Psoas muscle (tissue), 8 donors: ENCODE data around the gene ARHGAP8. TPM values are rescaled to one million over a fixed set of nuclear protein-coding genes. Genes with fewer than 3 reads are reported as not detected.

Experiments
- ATAC-seq, 4 donors: fragments of 200-7000 bp; cut with Tn5 transposase; one replicate each; pipeline ENCODE4 v1.9.1; 2020; ENCODE audit warnings: moderate library complexity in 3 of 4, mild to moderate bottlenecking in 2 of 4
- DNase-seq, 2 donors: peaks; one replicate each; pipeline ENCODE4 v3.0.0-alpha.2; 2020
- H3K27ac ChIP-seq: fragments of 200-600 bp; one replicate; pipeline ENCODE4 v1.8.0; 2022
- H3K27me3 ChIP-seq, 3 donors: fragments of 200-600 bp in 1 of 3; one replicate each; pipeline versions ENCODE4 v1.6.1 to v1.8.0; 2013 to 2022; ENCODE audit warnings: low read length in 2 of 3, mild to moderate bottlenecking in 2 of 3, moderate library complexity in 1 of 3; ENCODE audit not compliant: insufficient read depth in 3 of 3
- H3K36me3 ChIP-seq, 2 donors: fragments of 200-600 bp in 1 of 2; one replicate each; pipeline versions ENCODE4 v1.6.1 to v1.8.0; 2013 to 2022; ENCODE audit warnings: low read depth in 1 of 2, mild to moderate bottlenecking in 1 of 2, moderate library complexity in 1 of 2; ENCODE audit not compliant: insufficient read depth in 1 of 2
- H3K4me1 ChIP-seq: fragments of 200-600 bp; one replicate; pipeline ENCODE4 v1.8.0; 2022
- H3K4me3 ChIP-seq: fragments of 200-600 bp; one replicate; pipeline ENCODE4 v1.8.0; 2022; ENCODE audit warnings: mild to moderate bottlenecking
- H3K9me3 ChIP-seq: fragments of 200-600 bp; one replicate; pipeline ENCODE4 v1.8.0; 2022
- CTCF ChIP-seq: fragments of 200-600 bp; IDR thresholded peaks from one replicate; pipeline ENCODE4 v1.8.0; 2022; ENCODE audit warnings: antibody characterized with exemption
- WGBS, 3 donors: extraction: QIAGEN DNeasy Blood & Tissue Kit; methylation state at CpG; one replicate each; pipeline versions ENCODE4 v1.1.6 to v1.1.7; 2013; 5-methylcytosine and 5-hydroxymethylcytosine counted together
- intact Hi-C, 2 donors: fragments of 100-400 bp; cut with DNase I; formaldehyde crosslinking; loops; one replicate each; pipeline versions ENCODE4 v1.11.0 to v1.14.2; 2022
- polyA plus RNA-seq, 3 donors: library from polyadenylated mRNA; stranded (reverse); fragments of 200-250 nt; gene quantifications; one replicate each; pipeline ENCODE4 v1.2.3, GENCODE V29; 2013
- total RNA-seq, 4 donors: library from RNA; stranded (reverse); fragmentation: NEBNext Ultra II Directional in 2 of 4; extraction: Animal tissue kit (Norgen Biotek cat#: 25700) in 2 of 4; gene quantifications; one replicate each; pipeline versions ENCODE4 v1.2.1 to v1.2.4, GENCODE V29; 2021 to 2023
- donor health status: healthy with polysubstance abuse.
- donor health status: DM: no; HTN: no; CAD: no; lungs with moderate emphysema.
- donor health status: Bipolar disorder and iron deficiency.
- donor health status: healthy.
- donor health status: DM: yes; HTN: yes; CAD: no.
- donor health status: DM: no; HTN: no; CAD: no.
- donor health status: DM: no; HTN: no; CAD: no.
- donor health status: DM: yes; HTN: yes; CAD: no.

Gene ARHGAP8
- total and polyA plus RNA-seq, 7 donors = 0.14 TPM; not detected in 6

- intact Hi-C loops = no loop called here
- Histone ChIP-seq H3K4me3 (no peak overlapping the region), H3K4me1 (no peaks in the 10 kb centered on the region), H3K9me3 (peaks cover 8% of the 10 kb centered on the region), H3K36me3 (no peaks in the 10 kb centered on the region), H3K27ac (no peak overlapping the region), H3K27me3 (no peaks in the 10 kb centered on the region)
- ATAC-seq (no peak), DNase-seq (peak in 1 of 2 donors; percentile 3)
- WGBS, 3 donors = 85 to 94% (median 90%) methylated on average over 4 of the region's 4 CpGs
- TF ChIP-seq CTCF = no peak
Observed at GRCh38 chr22:44876921-44877320, 124.5 kb downstream of the ARHGAP8 start.

GRCh38 chr22:44878483-44879300 is 126.3 kb downstream of the ARHGAP8 start:
- DNase-seq = peak in 1 of 2 donors; percentile 15

GRCh38 chr22:44879301-44879680 is 126.9 kb downstream of the ARHGAP8 start:
- no peak for TF ChIP-seq CTCF
- H3K27ac ChIP-seq = no peak overlapping the region
- H3K4me3 ChIP-seq = no peak overlapping the region
- no peaks in the 10 kb centered on the region for H3K36me3 ChIP-seq
- no peaks in the 10 kb centered on the region for H3K27me3 ChIP-seq
- peak in 1 of 2 donors; percentile 25 for DNase-seq
- no peaks in the 10 kb centered on the region for H3K4me1 ChIP-seq
- WGBS, 3 donors = 91 to 93% (median 92%) methylated on average over 12 of the region's 12 CpGs
- no peak for ATAC-seq
- intact Hi-C loops = no loop called here
- peaks cover 7% of the 10 kb centered on the region for H3K9me3 ChIP-seq

More at GRCh38 chr22:44878483-44879300, 126.3 kb downstream of the ARHGAP8 start:
- intact Hi-C loops = no loop called here
- H3K4me3 ChIP-seq = no peak overlapping the region
- ATAC-seq = no peak
- 79 to 89% (median 83%) methylated on average over 14 of the region's 14 CpGs for WGBS, 3 donors
- no peaks in the 10 kb centered on the region for H3K36me3 ChIP-seq
- TF ChIP-seq CTCF = no peak
- H3K27me3 ChIP-seq = no peaks in the 10 kb centered on the region
- H3K27ac ChIP-seq = no peak overlapping the region
- H3K4me1 ChIP-seq = no peaks in the 10 kb centered on the region
- H3K9me3 ChIP-seq = peaks cover 7% of the 10 kb centered on the region

- no peak for ATAC-seq
Observed at GRCh38 chr22:44880610-44881290, 128.4 kb downstream of the ARHGAP8 start.

More at GRCh38 chr22:44880610-44881290, 128.4 kb downstream of the ARHGAP8 start:
- TF ChIP-seq CTCF = no peak
- peak in 1 of 2 donors; percentile 28 for DNase-seq
- Histone ChIP-seq H3K4me3 (no peak overlapping the region), H3K27me3 (no peaks in the 10 kb centered on the region), H3K4me1 (no peaks in the 10 kb centered on the region), H3K27ac (no peak overlapping the region), H3K36me3 (no peaks in the 10 kb centered on the region), H3K9me3 (peaks cover 7% of the 10 kb centered on the region)
- intact Hi-C loops = no loop called here
- 89 to 93% (median 91%) methylated on average over 19 of the region's 19 CpGs for WGBS, 3 donors
